DND-41 (cell line): ENCODE results near the gene SPOPL.
"Not testable (repeated sequence)": the region's sequence is repeated elsewhere in the genome, so short reads cannot be mapped to it uniquely, and the experiment has no call there.

Experiments used
- ATAC-seq: fragments of 200-7000 bp; cut with Tn5 transposase; 3 replicates; pipeline ENCODE4 v1.9.1; 2021; ENCODE audit warnings: low read depth; ENCODE audit not compliant: insufficient read depth
- DNase-seq: peaks from one replicate; pipeline ENCODE4 v3.0.0-alpha.2; 2020
- H2AFZ ChIP-seq: 2 replicates; pipeline ENCODE4 v1.6.0; 2012; ENCODE audit warnings: low read depth, low read length
- H3K27ac ChIP-seq: 2 replicates; pipeline ENCODE4 v1.5.1; 2012; ENCODE audit warnings: low read length, inconsistent platforms
- H3K27me3 ChIP-seq: fragments of 200-600 bp; sonication (generic); 2 replicates; pipeline ENCODE4 v1.6.0; 2012; ENCODE audit warnings: low read length, mild to moderate bottlenecking, inconsistent platforms; ENCODE audit not compliant: insufficient read depth, poor library complexity
- H3K36me3 ChIP-seq: 2 replicates; pipeline ENCODE4 v1.5.1; 2012; ENCODE audit warnings: low read length, inconsistent platforms; ENCODE audit not compliant: insufficient read depth
- H3K4me1 ChIP-seq: 2 replicates; pipeline ENCODE4 v1.5.1; 2012; ENCODE audit warnings: mild to moderate bottlenecking, low read length; ENCODE audit not compliant: insufficient read depth
- H3K4me2 ChIP-seq: 2 replicates; pipeline ENCODE4 v1.6.0; 2012; ENCODE audit warnings: mild to moderate bottlenecking, moderate library complexity, low read length, inconsistent platforms; ENCODE audit not compliant: insufficient read depth
- H3K4me3 ChIP-seq, 2 experiments: fragments of 200-600 bp in 1 of 2; shearing (Covaris generic) in 1 of 2; 2 replicates each; pipeline ENCODE4 v1.5.1; 2012 to 2016; ENCODE audit warnings: inconsistent platforms in 2 of 2, low read length in 2 of 2, mild to moderate bottlenecking in 2 of 2, low read depth in 1 of 2, moderate library complexity in 1 of 2
- H3K79me2 ChIP-seq: 2 replicates; pipeline ENCODE4 v1.6.0; 2012; ENCODE audit warnings: low read length, inconsistent platforms; ENCODE audit not compliant: insufficient read depth
- H3K9ac ChIP-seq: 2 replicates; pipeline ENCODE4 v1.6.0; 2012; ENCODE audit warnings: low read depth, mild to moderate bottlenecking, inconsistent platforms, low read length, moderate library complexity
- H3K9me3 ChIP-seq: 2 replicates; pipeline ENCODE4 v1.5.1; 2012; ENCODE audit warnings: low read length, moderate library complexity, mild to moderate bottlenecking, inconsistent platforms; ENCODE audit not compliant: insufficient read depth, severe bottlenecking
- H4K20me1 ChIP-seq: 2 replicates; pipeline ENCODE4 v1.6.0; 2012; ENCODE audit warnings: low read length; ENCODE audit not compliant: insufficient read depth
- CTCF ChIP-seq: IDR thresholded peaks from 2 replicates; pipeline ENCODE4 v1.5.1; 2012; ENCODE audit warnings: borderline replicate concordance, low read length, moderate library complexity, mild to moderate bottlenecking; ENCODE audit not compliant: poor library complexity, severe bottlenecking; ENCODE audit errors: extremely low read depth
- EZH2 ChIP-seq: IDR thresholded peaks from 3 replicates; pipeline ENCODE4 v1.6.1; 2012; ENCODE audit warnings: borderline replicate concordance, low read depth, mild to moderate bottlenecking, moderate library complexity, low read length, inconsistent platforms; ENCODE audit not compliant: severe bottlenecking

The SPOPL gene

GRCh38 chr2:138474100-138474825 is 27.3 kb upstream of the SPOPL start:
- Histone ChIP-seq H3K4me2 (no peak overlapping the region), H3K27me3 (no peaks in the 10 kb centered on the region), H4K20me1 (no peaks in the 10 kb centered on the region), H2AFZ (no peak overlapping the region), H3K9ac (no peak overlapping the region), H3K4me3 (no peak overlapping the region), H3K79me2 (no peaks in the 10 kb centered on the region), H3K36me3 (no peaks in the 10 kb centered on the region), H3K4me1 (no peaks in the 10 kb centered on the region), H3K27ac (no peak overlapping the region), H3K9me3 (no peaks in the 10 kb centered on the region)
- DNase-seq, result no peak
- TF ChIP-seq EZH2 (no peak), CTCF (no peak)
- no peak for ATAC-seq

GRCh38 chr2:138475277-138475776 is 26.2 kb upstream of the SPOPL start:
- H3K4me2 ChIP-seq, result no peak overlapping the region
- TF ChIP-seq EZH2, result no peak

GRCh38 chr2:138476186-138476585 is 25.4 kb upstream of the SPOPL start:
- no peak overlapping the region for H3K27ac ChIP-seq
- DNase-seq, result no peak
- H3K9me3 ChIP-seq, result no peaks in the 10 kb centered on the region
- no peak for TF ChIP-seq CTCF
- no peak for TF ChIP-seq EZH2
- no peak overlapping the region for H2AFZ ChIP-seq
- H3K4me3 ChIP-seq, result no peak overlapping the region
- H3K27me3 ChIP-seq, result no peaks in the 10 kb centered on the region
- H3K9ac ChIP-seq, result no peak overlapping the region
- ATAC-seq, result no peak
- H4K20me1 ChIP-seq, result no peaks in the 10 kb centered on the region
- no peaks in the 10 kb centered on the region for H3K36me3 ChIP-seq
- H3K4me1 ChIP-seq, result no peaks in the 10 kb centered on the region
- H3K4me2 ChIP-seq, result no peak overlapping the region
- H3K79me2 ChIP-seq, result no peaks in the 10 kb centered on the region

More at GRCh38 chr2:138475277-138475776, 26.2 kb upstream of the SPOPL start:
- Histone ChIP-seq H3K9ac (no peak overlapping the region), H3K4me3 (no peak overlapping the region), H3K9me3 (no peaks in the 10 kb centered on the region), H4K20me1 (no peaks in the 10 kb centered on the region), H3K27ac (no peak overlapping the region), H3K4me1 (no peaks in the 10 kb centered on the region), H3K36me3 (no peaks in the 10 kb centered on the region), H3K27me3 (no peaks in the 10 kb centered on the region), H2AFZ (no peak overlapping the region), H3K79me2 (no peaks in the 10 kb centered on the region)
- no peak for ATAC-seq
- DNase-seq, result no peak

- TF ChIP-seq CTCF, result no peak
- TF ChIP-seq EZH2, result no peak
- Histone ChIP-seq H3K27me3 (no peaks in the 10 kb centered on the region), H3K9me3 (no peaks in the 10 kb centered on the region), H3K27ac (no peak overlapping the region), H3K4me3 (no peak overlapping the region), H3K36me3 (no peaks in the 10 kb centered on the region), H3K4me1 (no peaks in the 10 kb centered on the region), H4K20me1 (no peaks in the 10 kb centered on the region), H3K4me2 (no peak overlapping the region), H3K9ac (no peak overlapping the region), H3K79me2 (no peaks in the 10 kb centered on the region), H2AFZ (no peak overlapping the region)
- DNase-seq, result no peak
- ATAC-seq, result no peak
Measured at GRCh38 chr2:138476940-138477339, 24.6 kb upstream of the SPOPL start.

GRCh38 chr2:138482796-138483195 is 18.8 kb upstream of the SPOPL start:
- not testable (repeated sequence) for H3K9ac ChIP-seq, H4K20me1 ChIP-seq, H2AFZ ChIP-seq, DNase-seq, H3K4me3 ChIP-seq, H3K27ac ChIP-seq, H3K79me2 ChIP-seq, H3K4me2 ChIP-seq, H3K4me1 ChIP-seq, H3K36me3 ChIP-seq, ATAC-seq, H3K27me3 ChIP-seq, H3K9me3 ChIP-seq
